ENCODE measurements around the gene OXNAD1.

OXNAD1 gene

DNA sequence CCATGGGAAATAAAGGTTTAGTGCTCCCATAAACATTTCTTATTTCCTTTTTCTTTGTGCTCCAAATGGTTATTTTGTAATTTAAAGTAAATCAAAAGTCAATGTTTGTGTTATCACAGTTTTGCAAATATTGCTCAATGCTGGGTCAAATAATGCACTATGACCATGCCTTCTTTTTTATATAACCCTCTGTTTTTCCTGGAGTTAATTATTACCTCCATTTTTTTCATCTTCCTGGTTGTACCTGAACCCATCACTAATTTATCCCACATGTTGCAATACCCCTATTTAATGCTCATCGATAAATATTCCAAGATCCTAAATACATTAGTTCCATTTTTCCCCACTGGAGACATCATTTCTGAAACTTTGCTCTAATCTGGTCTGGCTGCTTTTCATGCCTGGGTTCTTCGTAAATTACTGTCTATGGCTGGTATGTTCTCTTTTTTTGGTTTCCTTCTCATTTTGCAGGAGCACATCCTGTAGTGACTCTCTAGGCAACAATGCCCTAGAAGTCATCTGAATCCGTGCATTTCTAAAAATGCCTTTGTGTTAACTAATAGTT, 66.4 kb downstream of the OXNAD1 start:
- no peak for TF ChIP-seq CTCF (IDR thresholded peaks at IDR 0.05; ENCODE audit: insufficient read depth, missing control alignments)
- FAIRE-seq (no peak), DNase-seq (ENCODE audit: insufficient read length, low spot score) (no peak)

DNA sequence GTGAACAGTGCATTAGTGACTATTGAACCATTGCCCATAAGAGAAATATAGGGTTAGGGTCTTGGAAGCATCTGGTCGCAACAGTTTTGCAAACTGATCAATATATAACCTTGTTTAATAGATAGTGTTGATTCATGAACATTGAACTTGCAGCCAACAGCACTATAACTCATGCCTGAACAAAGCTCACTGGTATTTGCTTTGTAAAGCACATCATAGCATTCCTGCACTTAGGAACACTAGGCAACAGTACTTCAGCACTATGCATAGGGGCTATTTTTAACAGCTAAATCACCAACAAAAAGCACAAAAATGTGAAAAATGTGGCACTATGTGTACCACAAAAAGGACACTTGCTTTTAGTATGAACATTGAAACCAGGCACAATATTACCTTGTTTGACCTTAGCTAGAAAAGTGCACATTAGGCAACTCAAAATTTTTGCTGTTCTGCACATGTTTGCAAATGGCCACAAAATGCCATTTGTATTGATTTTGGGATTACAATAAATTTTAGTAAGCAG, 68.0 kb downstream of the OXNAD1 start:
- no peak for TF ChIP-seq CTCF (IDR thresholded peaks at IDR 0.05; ENCODE audit: insufficient read depth, missing control alignments)
- DNase-seq (ENCODE audit: insufficient read length, low spot score) (no peak), FAIRE-seq (no peak)

DNA sequence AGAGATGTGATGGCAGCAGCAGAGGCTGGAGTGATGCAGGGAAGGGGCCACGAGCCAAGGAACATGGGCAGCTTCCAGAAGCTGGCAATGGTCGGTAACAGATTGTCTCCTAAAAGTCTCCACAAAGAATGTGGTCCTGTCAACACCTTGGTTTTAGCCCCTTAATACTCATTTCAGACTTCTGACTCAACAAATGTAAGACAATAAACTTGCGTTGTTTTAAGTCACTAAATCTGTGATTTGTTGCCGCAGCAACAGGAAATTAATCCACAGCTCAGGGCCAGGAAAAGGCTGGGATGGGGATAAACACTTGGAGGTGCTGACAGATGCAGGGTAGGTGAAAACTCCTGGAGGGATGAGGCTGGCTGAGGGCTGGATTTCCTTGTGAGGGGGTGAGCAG, 69.9 kb downstream of the OXNAD1 start:
- TF ChIP-seq CTCF (IDR thresholded peaks at IDR 0.05; ENCODE audit: insufficient read depth, missing control alignments), result no peak
- no peak for FAIRE-seq
- no peak for DNase-seq (ENCODE audit: insufficient read length, low spot score)

GRCh38 chr3:16335333-16335732, 70.3 kb downstream of the OXNAD1 start:
- no peak for TF ChIP-seq CTCF (IDR thresholded peaks at IDR 0.05; ENCODE audit: insufficient read depth, missing control alignments)
- no peak for DNase-seq (ENCODE audit: insufficient read length, low spot score)
- FAIRE-seq, result no peak

GRCh38 chr3:16335772-16336645, 71.0 kb downstream of the OXNAD1 start:
- FAIRE-seq, result no peak
- DNase-seq (ENCODE audit: insufficient read length, low spot score), result no peak
- no peak for TF ChIP-seq CTCF (IDR thresholded peaks at IDR 0.05; ENCODE audit: insufficient read depth, missing control alignments)

- DNase-seq (ENCODE audit: insufficient read length, low spot score) (no peak), FAIRE-seq (no peak)
- TF ChIP-seq CTCF (IDR thresholded peaks at IDR 0.05; ENCODE audit: insufficient read depth, missing control alignments), result no peak
Measured at GRCh38 chr3:16336825-16337224, 71.8 kb downstream of the OXNAD1 start.
